OCI-LY7 (cell line): ENCODE measurements around the gene PLCB1.

Experiments
- EZH2phosphoT487 ChIP-seq: fragments of 200-600 bp; sonication (generic); IDR thresholded peaks from 2 replicates; pipeline ENCODE4 v1.6.1; 2018; ENCODE audit warnings: low read depth, borderline replicate concordance, mild to moderate bottlenecking, mixed run types, antibody characterized with exemption, low read length, moderate library complexity, mixed read lengths
- TF ChIP-seq, protein P1 (sequence below): fragments of 200-600 bp; sonication (generic); conservative IDR thresholded peaks from 2 replicates; pipeline ENCODE4 v1.5.1; 2014; ENCODE audit warnings: mild to moderate bottlenecking, antibody characterized with exemption, low read length, moderate library complexity, mixed read lengths

- TF ChIP-seq, protein P1, sequence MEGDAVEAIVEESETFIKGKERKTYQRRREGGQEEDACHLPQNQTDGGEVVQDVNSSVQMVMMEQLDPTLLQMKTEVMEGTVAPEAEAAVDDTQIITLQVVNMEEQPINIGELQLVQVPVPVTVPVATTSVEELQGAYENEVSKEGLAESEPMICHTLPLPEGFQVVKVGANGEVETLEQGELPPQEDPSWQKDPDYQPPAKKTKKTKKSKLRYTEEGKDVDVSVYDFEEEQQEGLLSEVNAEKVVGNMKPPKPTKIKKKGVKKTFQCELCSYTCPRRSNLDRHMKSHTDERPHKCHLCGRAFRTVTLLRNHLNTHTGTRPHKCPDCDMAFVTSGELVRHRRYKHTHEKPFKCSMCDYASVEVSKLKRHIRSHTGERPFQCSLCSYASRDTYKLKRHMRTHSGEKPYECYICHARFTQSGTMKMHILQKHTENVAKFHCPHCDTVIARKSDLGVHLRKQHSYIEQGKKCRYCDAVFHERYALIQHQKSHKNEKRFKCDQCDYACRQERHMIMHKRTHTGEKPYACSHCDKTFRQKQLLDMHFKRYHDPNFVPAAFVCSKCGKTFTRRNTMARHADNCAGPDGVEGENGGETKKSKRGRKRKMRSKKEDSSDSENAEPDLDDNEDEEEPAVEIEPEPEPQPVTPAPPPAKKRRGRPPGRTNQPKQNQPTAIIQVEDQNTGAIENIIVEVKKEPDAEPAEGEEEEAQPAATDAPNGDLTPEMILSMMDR, result no peak
- no peak for TF ChIP-seq EZH2phosphoT487
These were observed 18.5 kb downstream of the PLCB1 start for GRCh38 chr20:8150591-8150990.
